GOT3 (cell line): ENCODE data around the gene BCORL1.

Experiments
- DNase-seq: peaks from one replicate; lab custom pipeline; 2025; ENCODE audit warnings: mixed read lengths; lab: John Stamatoyannopoulos, UW

BCORL1 gene

GRCh38 chrX:129961180-129962083, 21.0 kb upstream of the BCORL1 start:
- DNase-seq: no peak

DNA sequence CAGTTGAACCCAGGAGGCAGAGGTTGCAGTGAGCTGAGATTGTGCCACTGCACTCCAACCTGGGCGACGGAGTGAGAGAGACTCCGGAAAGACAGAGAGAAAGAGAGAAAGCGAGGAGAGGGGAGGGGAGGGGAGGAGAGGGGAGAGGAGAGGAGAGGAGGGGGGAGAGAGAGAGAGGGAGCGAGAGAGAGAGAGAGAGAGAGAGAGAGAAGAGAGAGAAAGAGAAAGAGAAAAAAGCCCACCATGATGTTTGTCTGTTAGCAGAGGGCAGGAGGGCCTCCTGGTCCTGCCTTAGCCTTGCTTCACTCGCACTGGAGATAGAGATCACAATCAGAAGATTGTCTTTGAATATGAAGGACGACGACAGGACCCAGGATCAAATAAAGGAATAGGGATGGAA, 18.7 kb upstream of the BCORL1 start:
- no peak for DNase-seq

- no peak for DNase-seq
These were observed 17.3 kb upstream of the BCORL1 start for GRCh38 chrX:129965166-129965565.

DNA sequence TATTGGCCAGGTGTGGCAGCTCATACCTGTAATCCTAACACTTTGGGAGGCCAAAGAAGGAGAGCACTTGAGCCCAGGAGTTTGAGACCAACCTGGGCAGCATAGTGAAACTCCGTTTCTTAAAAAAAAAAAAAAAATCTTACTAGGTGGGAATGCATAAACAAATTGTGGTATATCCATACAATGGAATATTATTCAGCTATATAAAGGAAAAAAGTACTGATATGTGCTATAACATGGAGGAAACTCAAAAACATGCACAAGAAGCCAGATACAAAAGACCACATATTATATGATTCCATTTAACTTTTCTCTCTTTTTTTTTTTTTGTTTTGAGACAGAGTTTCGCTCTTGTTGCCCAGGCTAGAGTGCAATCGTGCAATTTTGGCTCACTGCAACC, 13.5 kb upstream of the BCORL1 start:
- no peak for DNase-seq

GRCh38 chrX:129976441-129976840, 6.0 kb upstream of the BCORL1 start:
- DNase-seq: no peak

DNA sequence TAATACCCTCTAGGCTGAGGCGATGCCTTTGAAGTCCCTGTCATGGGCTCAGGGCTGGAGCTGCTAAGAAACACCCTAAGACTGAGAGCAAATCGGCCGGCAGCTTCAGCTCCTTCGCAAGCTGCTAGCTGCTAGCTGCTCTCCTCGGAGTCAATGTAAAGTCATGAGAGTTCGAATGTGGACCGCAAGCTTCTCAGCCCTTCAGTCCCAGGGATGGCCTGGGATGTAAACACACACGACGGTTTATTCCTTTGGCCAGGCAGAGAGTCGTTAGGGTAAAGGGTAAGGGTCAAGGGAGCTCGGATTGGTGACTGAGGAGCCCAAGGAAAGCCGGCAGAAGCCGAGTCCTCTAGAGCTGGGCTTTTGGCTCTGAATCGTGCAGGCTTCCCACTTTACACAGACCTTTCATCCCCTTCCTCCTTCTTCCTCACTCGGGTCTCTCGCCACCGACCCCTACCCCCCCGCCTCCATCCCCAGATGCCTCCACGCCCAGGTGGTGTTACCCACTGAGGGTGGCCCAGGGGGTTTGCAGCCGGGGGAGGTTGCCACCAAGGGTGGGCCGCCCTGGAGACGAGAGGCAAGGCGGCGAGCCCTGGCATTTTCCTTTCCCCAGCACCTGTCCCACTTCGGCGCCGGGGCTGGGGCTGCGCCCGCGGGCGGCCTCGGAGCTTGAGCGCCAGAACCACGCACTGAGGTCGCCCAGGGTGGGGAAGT, 3.1 kb upstream of the BCORL1 start:
- no peak for DNase-seq

- no peak for DNase-seq
These were observed 2.4 kb upstream of the BCORL1 start for GRCh38 chrX:129980001-129980401.

GRCh38 chrX:129980540-129981199, 1.8 kb upstream of the BCORL1 start:
- no peak for DNase-seq

DNA sequence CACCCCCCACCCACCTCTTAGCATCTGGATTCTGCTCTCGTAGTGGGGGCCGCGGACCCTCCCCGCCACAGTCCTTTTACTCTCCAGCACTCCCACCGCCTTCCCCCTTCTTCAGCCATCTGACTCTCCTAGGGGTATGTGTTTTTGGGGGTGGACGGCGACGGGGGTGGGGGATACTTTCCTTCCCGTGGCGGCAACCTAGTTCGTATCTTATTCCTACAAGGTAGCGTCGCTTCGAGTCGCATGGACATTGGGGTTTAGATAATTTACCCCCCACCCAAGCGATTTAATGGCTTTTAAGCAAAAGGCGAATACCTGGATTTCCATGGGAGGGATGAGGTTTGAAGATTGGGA, 1.3 kb upstream of the BCORL1 start:
- no peak for DNase-seq

GRCh38 chrX:129981752-129982299, 609 bp upstream of the BCORL1 start:
- DNase-seq: no peak

DNA sequence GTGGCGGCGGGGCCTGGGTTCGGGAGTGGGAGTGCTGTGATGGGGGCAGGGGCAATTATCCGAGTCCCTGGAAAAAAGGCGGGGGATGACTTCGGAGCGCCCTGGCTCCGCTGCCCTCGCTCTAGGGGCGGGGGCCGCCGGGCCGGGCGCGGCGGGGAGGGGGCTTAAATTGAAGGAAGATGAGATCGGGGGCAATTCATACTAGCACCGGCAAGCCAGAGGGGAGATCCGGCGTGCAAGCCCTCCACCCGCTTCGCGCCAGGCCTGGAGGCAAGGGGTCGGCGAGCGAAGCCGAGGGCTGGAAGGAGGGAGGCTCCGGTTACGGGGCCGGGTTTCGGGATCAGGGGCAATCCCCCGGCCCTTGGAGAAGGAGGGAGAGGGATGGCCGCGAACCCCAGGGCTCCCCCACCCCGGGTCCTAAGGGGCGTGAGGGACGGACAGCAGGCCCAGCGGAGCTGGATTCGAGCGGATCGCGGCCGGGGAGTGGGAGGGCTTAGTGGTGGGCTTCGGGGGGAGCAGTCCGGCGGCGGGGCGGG, 1.2 kb downstream of the BCORL1 start:
- DNase-seq: no peak

DNA sequence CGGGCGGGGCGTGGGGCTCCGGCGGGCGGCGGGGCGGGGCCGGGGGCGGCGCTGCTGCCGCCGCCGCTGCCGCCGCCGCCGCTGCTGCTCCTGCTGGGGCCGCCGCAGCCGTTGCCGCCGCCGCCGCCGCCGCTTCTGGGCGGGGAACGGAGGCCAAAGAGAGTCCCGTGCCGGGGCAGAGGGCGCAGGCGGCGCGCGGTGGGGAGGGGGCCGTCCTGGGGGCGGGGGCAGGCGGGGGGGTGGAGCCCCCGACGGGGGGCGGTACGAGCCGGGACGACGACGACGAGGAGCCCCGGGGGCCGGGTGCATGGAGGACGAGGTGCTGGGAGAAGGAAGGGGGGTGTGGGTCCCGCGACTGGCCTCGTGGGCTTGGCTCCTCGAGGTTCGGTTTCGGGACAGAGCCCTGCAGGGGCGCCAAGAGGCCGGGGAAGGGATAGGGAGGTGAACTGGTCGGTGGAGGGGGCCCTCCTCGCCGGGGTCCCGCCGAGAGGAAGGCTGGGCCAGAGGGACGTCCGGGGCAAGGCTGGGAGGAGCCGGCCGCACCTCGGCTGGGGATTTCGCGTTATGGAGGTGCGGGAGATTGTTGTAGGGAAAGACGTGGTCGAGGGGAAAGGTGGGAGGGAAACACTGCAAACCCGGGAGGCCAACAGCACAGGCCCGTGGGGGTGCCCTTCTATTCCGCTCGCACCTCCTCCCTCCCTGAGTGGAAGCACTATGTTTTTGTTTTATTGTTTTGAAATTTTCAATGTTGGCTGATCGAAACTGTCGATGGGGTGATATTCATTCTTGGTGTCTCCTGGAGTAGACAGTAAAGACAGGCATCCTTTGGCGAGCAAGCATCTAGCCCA, 1.9 kb downstream of the BCORL1 start:
- DNase-seq: no peak

GRCh38 chrX:129987871-129988270, 5.4 kb downstream of the BCORL1 start:
- DNase-seq: no peak

GRCh38 chrX:129992181-129992580, 9.7 kb downstream of the BCORL1 start:
- DNase-seq: no peak

DNA sequence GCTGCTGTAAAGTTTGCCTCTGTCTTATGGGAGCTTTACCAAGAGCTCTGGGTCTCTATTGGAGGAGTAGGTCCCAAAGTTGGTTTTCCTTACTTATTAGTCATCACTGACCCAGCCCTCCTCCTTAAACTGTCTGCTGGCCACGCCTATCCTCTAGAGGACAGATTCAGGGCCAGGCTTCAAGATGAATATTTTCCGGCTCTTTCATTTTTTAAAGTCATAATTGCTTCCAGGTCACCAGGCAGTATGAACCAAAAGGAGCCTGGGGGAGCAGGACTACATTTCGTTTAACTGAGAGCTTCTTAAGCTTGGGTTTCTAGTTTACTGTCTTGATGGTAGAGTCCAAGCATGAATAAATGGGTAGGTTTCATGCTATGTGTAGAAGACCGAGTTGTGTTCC, 13.7 kb downstream of the BCORL1 start:
- DNase-seq: no peak

GRCh38 chrX:129997086-129997485, 14.7 kb downstream of the BCORL1 start:
- DNase-seq: no peak

GRCh38 chrX:129998021-129998420, 15.6 kb downstream of the BCORL1 start:
- no peak for DNase-seq

- no peak for DNase-seq
These were observed 19.5 kb downstream of the BCORL1 start for GRCh38 chrX:130001893-130002292.

GRCh38 chrX:130002541-130002940, 20.1 kb downstream of the BCORL1 start:
- DNase-seq: no peak

DNA sequence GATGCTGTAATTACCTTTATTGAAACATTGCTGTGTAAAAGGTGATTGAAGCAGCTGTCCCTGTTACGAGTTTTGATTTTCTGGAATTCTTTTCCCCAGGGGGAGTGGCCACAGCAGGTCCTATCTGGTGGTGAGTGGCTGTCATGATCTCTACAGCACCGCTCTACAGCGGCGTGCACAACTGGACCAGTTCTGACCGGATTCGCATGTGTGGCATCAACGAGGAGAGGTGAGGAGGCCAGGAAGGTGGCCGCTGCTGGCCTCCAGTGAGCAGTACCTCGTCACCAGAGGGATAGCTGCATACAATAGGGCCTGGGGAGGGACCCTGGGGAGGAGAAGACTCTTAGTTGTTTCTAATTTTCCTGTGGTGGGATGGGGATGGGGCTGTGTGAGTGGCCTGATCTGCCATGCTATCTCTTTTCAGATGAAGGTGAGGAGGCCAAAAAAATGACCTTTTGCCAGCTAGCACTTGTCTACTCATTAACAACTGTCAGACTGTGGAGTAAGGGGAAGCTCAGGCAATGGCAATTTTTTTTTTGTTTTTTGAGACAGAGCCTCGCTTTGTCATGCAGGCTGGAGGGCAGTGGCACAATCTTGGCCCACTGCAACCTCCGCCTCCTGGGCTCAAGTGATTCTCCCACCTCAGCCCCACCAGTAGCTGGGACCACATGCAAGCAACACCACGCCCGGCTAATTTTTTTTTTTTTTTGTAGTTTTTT, 22.8 kb downstream of the BCORL1 start:
- no peak for DNase-seq
